GM12878 (cell line): Measurements from ENCODE around the gene ILF2.

Experiments
- CTCF ChIP-seq, 3 experiments: IDR thresholded peaks in 2 of 3; conservative IDR thresholded peaks in 1 of 3; 2 replicates each; pipeline ENCODE4 v1.5.1; 2011; ENCODE audit warnings: low read depth in 3 of 3, low read length in 3 of 3, mild to moderate bottlenecking in 3 of 3, control low read depth in 2 of 3, moderate library complexity in 2 of 3, inconsistent platforms in 1 of 3, mixed read lengths in 1 of 3; ENCODE audit not compliant: control insufficient read depth in 2 of 3, insufficient read depth in 1 of 3; ENCODE audit errors: extremely low read depth in 1 of 3
- EZH2 ChIP-seq: IDR thresholded peaks from 2 replicates; pipeline ENCODE4 v1.6.1; 2012; ENCODE audit warnings: low read depth, mild to moderate bottlenecking, control low read depth, inconsistent platforms, low read length, borderline replicate concordance; ENCODE audit not compliant: control insufficient read depth
- SIX5 ChIP-seq: IDR thresholded peaks from 2 replicates; pipeline ENCODE4 v1.6.1; 2011; ENCODE audit warnings: mild to moderate bottlenecking, low read depth, low read length, moderate library complexity; ENCODE audit not compliant: severe bottlenecking
- SMC3 ChIP-seq: IDR thresholded peaks from 2 replicates; pipeline ENCODE4 v1.6.1; 2011; ENCODE audit warnings: low read length, improper control_type of control experiment, borderline replicate concordance

GRCh38 chr1:153624965-153625611, 45.7 kb downstream of the ILF2 start:
- no peak for TF ChIP-seq EZH2
- no peak for TF ChIP-seq CTCF (IDR thresholded peaks at IDR 0.05 in 2 of 3, conservative IDR thresholded peaks at IDR 0.05 in 1 of 3; ENCODE audit: control insufficient read depth in 2 of 3, extremely low read depth in 1 of 3, insufficient read depth in 1 of 3, low read depth in 3 of 3, low read length in 3 of 3)
- no peak for TF ChIP-seq SIX5
- TF ChIP-seq SMC3 = no peak
